NB4 (cell line): ENCODE data around the gene MYO15B.

ENCODE experiments used
- CTCF ChIP-seq: IDR thresholded peaks from one replicate; pipeline ENCODE4 v1.5.1; 2012; ENCODE audit warnings: low read depth, low read length
- MAX ChIP-seq: IDR thresholded peaks from 2 replicates; pipeline ENCODE4 v1.6.1; 2011; ENCODE audit warnings: low read depth, low read length
- POLR2A ChIP-seq: IDR thresholded peaks from 2 replicates; pipeline ENCODE4 v1.6.1; 2011; ENCODE audit warnings: mild to moderate bottlenecking; ENCODE audit not compliant: insufficient read length; ENCODE audit errors: extremely low read depth

- TF ChIP-seq POLR2A (no peak), CTCF (no peak), MAX (no peak)
Observed at GRCh38 chr17:75639771-75640555, 52.4 kb downstream of the MYO15B start.
